Upper lobe of left lung (tissue), 4 donors: ENCODE data around the gene SHOC1.

Experiments
- POLR2A ChIP-seq, 4 donors: fragments of 450-650 bp; IDR thresholded peaks; one replicate each; pipeline ENCODE4 v1.5.1; 2016 to 2017; ENCODE audit warnings: antibody characterized with exemption in 4 of 4, mild to moderate bottlenecking in 2 of 4
- POLR2AphosphoS5 ChIP-seq, 2 donors: sonication (generic); formaldehyde crosslinking; IDR thresholded peaks; one replicate each; pipeline ENCODE4 v1.5.1; 2017; ENCODE audit warnings: antibody characterized with exemption in 2 of 2
- TF ChIP-seq, protein P1 (sequence below), 6 experiments: fragments of 450-650 bp in 4 of 6; fragments of 200-600 bp in 2 of 6; sonication (generic) in 2 of 6; IDR thresholded peaks; one replicate each; pipeline ENCODE4 v1.5.1; 2016 to 2019; ENCODE audit warnings: antibody characterized with exemption in 6 of 6

DNA sequence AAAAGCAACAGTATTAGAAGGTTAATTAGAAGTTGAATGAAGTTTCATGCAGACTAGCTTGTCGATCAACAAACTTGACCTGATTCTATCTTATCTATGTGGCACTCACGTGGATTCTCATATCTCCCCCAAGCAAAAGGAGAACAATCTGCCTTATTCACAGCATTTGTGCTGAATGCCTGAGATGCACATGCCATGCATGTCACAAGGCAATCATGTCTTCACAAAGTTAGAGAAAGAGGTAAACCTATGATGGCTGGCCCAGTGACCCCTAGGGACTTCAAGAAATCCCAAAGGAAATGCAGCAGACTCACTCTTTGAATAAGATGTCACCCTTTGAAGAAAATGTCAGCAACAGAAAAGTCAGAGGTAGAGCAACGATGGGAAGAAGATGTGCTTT lies 17.6 kb upstream of the SHOC1 start:
- TF ChIP-seq, protein P1, sequence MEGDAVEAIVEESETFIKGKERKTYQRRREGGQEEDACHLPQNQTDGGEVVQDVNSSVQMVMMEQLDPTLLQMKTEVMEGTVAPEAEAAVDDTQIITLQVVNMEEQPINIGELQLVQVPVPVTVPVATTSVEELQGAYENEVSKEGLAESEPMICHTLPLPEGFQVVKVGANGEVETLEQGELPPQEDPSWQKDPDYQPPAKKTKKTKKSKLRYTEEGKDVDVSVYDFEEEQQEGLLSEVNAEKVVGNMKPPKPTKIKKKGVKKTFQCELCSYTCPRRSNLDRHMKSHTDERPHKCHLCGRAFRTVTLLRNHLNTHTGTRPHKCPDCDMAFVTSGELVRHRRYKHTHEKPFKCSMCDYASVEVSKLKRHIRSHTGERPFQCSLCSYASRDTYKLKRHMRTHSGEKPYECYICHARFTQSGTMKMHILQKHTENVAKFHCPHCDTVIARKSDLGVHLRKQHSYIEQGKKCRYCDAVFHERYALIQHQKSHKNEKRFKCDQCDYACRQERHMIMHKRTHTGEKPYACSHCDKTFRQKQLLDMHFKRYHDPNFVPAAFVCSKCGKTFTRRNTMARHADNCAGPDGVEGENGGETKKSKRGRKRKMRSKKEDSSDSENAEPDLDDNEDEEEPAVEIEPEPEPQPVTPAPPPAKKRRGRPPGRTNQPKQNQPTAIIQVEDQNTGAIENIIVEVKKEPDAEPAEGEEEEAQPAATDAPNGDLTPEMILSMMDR (IDR thresholded peaks at IDR 0.05), result no peak
- TF ChIP-seq POLR2A (IDR thresholded peaks at IDR 0.05) (no peak), POLR2AphosphoS5 (IDR thresholded peaks at IDR 0.05) (no peak)
